GM18508 (cell line): Measurements from ENCODE around the gene MCM10.
"Not testable (repeated sequence)": the region's sequence is repeated elsewhere in the genome, so short reads cannot be mapped to it uniquely, and the experiment has no call there.

Source experiments
- ATAC-seq: cut with Tn5 transposase; IDR thresholded peaks from one replicate; pipeline ENCODE4 v1.9.1; 2021; ENCODE audit warnings: moderate number of reproducible peaks; ENCODE audit not compliant: insufficient read depth, unreplicated experiment

Gene MCM10

DNA sequence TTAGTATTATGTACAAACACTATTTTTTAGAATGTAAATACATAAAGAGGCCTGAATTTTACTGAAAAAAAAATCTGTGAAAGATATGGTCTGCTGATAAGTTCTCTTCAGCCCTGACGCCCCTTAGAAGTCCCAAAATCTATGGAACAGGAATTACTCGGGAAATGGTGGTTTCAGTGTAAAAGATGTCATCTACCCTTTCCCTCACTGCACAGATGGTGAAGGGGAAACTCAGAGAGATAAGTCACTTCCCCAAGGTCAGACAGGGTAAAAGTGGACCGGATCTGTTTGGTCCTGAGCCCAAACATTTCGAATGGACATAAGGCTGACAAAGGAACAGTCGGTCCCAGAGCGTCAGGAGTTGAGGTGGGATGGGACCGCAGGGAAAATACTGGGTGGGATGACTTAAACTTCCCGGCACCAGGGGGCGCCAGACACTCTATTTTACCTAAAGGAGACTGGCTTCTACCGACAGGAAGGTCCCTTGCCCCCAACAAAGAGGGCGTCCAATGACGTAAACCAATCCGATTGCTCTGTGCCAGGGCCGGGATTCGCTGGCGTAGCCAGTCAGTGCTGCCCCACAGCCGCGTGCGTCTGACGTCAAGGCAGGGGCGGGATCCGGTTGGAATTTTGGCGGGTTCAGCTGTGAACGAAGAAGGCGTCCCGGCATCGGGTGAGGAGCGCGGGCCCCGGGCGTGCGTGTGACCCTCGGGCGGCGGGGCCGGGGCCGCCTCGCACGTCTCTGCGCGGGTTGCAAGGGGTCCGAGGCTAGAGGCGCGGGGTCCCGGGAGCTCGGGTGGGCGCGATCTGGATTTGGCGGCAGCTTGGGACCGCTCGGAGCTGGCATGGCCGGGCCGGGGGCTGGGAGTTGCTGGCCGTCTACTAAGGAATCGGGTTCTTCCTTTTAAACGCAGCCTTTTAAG lies at the start of gene MCM10:
Gene MCM10, plus strand, starts transcription at position 625 of the 923 bp plus-strand sequence. CDS start 2,645 bp downstream, outside the sequence.
- peak; percentile 98 for ATAC-seq

GRCh38 chr10:13113544-13113943 lies 47.8 kb upstream of the MCM10 start:
- no peak for ATAC-seq

DNA sequence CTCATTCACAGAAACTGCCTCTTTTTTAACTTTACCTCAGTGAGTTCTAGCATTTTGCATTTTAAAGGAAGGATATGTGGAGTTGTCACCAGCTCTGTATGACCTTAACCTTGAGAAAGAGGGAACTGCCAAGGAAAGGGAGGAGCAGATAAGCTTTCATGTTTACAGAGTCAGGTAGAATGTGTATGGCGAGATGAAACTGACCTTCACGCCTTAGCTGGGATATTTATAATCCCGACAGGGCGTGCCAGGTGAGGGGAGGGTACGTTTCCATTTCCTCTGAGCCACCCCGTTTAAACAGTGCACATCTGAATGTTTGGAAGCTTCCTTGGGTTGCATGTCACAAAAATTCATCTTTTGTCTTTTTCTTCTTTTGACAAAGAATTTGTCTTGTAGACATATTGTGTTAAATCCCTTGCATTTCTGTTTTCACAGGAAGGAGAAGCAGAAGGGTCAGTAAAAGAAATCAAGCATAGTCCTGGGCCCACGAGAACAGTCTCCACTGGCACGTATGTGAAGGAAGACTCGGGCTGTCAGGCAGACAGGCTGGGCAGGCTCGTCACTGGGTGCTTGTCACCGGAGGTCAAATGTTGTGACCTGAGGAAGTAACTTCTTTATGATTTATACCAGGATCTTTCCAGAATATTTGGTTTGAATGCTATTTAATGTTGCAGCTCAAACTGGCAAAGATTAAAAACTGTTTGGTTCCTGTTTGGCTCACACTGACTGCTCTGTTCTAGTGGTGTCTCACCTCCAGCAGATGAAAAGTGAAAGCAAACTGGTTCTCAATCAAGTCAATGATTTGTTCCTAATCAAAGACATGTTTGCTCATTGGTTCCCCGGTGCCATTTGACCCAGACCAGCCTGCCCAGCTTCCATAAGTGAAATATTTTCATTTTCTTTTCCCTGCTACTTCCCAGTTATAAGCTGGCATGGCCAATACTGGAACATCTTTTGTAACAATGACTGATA lies 45.2 kb upstream of the MCM10 start:
- no peak for ATAC-seq

- ATAC-seq, result no peak
Measured at GRCh38 chr10:13117841-13118783, 43.2 kb upstream of the MCM10 start.

- no peak for ATAC-seq
Measured at GRCh38 chr10:13118784-13119410, 42.5 kb upstream of the MCM10 start.

DNA sequence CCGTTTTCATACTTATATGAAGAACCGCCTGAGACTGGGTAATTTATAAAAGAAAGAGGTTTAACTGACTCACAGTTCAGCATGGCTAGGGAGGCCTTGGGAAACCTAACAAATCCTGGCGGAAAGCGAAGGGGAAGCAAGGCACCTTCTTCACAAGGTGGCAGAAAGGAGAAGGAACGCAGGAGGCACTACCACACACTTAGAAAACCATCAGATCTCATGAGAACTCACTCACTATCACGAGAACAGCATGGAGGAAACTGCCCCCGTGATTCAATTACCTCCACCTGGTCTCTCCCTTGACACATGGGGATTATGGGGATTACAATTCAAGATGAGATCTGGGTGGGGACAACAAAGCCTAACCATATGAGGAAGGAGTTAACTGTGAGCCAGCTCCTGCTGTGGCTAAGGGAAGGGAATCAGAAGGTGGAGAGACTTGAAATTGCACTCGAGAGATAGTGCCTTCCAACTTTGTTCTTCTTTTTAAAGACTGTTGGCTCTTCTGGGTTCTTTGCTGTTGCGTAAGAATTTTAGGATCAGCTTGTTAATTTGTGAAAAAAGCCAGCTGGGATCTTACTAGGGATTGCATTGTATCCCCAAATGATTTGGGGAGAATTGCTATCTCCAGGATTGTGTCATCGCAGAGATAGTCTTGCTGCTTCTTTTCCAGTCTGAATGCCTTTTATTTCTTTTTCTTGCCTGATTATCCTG lies 40.4 kb upstream of the MCM10 start:
- no peak for ATAC-seq

DNA sequence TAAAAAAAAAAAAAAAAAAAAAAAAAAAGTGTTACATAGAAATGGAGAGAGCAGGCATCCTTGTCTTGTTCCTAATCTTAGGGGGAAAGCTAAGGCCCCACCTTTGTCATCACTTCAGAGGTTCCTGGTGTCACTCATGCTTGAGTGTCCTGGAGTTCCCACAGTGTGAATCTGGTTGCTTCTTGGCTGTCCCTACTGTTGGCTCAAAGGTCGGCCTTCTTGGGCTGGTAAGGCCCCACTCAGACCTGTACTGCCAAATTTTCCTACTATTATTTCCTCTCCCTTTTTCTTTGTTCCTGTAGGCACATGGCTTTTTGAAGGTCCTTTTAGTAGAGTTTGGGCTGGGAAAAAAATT lies 39.9 kb upstream of the MCM10 start:
- ATAC-seq, result no peak

GRCh38 chr10:13136651-13137050 lies 24.7 kb upstream of the MCM10 start:
- ATAC-seq, result no peak

DNA sequence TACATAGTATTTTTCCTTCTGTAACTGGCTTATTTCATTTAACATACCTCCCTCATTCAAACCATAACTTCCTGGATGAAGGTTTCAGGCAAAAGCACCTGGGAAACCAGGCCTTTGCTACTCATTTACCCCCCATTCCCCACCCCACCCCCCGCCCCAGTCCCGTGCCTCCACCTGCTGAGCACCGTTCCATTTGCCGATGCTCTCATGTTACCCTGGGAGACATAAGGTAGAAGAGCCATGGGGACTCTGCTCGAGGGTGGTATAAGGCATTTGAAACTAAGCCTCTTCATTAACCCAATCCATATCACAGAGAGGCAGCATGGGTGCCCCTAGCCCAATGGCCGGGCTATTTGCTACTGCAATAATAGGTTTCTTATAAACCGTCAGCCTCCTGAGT lies 22.2 kb upstream of the MCM10 start:
- no peak for ATAC-seq

DNA sequence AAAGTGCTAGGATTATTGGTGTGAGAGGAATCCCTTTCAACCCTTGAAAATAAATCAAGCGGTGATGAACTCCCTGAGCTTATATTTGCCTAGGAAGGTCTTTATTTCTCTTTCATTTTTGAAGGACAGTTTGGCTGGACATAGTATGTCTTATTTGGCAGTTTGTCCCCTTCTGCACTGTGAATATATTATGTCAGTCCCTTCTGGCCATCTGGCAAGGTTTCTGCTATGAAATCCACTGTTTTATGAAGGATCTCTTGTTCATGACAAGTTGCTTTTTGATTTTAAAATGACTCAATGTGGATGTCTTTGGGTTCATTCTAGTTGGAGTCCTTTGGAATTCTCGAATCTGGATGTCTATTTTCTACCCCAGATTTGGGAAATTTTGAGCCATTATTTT lies 21.7 kb upstream of the MCM10 start:
- no peak for ATAC-seq

DNA sequence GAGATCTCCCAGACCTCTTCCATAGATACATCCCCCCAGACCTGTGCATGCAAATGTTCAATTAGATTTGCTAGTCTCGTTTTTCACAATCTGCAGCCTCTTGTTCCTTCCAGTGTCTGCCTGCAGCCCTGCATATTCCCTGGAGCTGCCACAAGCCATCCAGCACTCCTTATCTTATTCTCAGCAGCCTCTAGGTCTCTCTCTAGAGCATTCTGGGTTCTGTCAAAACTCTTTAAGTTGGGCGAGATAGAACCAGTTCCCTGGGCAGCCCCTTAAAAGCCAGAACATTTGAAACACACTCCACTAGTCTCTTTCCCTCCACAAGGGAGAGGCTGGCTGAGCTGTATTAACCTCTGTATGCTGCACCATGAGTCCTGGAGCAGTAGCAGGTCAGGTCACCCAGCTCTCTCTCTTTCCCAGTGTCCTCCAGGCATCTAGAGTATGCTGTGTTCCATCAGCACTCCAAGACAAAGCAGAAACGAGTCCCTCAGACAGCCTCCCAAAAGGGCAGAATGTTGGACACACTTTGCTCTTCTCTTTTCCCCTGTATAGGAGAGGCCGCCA lies 20.6 kb upstream of the MCM10 start:
- ATAC-seq, result no peak

GRCh38 chr10:13143766-13144165 lies 17.6 kb upstream of the MCM10 start:
- ATAC-seq, result no peak

- ATAC-seq, result no peak
Measured at GRCh38 chr10:13144814-13145213, 16.5 kb upstream of the MCM10 start.

DNA sequence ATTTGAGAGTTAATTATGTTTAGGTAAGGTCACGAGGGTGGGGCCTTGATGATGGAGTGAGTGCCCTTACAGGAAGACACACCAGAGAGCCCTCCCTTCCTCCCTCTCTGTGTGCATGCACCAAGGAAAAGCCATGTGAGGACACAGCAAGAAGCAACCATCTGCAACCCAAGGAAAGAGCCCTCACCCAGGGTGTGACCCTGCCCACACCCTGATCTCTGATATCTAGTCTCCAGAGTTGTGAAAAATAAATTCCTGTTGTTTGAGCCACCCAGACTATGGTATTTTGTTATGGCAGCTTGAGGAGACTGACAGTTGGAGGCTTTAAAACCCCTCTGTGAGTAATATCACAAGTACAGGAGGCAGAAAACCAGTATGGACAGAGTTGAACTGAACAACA lies 15.0 kb upstream of the MCM10 start:
- no peak for ATAC-seq

GRCh38 chr10:13147161-13147560 lies 14.2 kb upstream of the MCM10 start:
- ATAC-seq, result no peak

GRCh38 chr10:13152296-13152695 lies 9.1 kb upstream of the MCM10 start:
- no peak for ATAC-seq

- not testable (repeated sequence) for ATAC-seq
Measured at GRCh38 chr10:13155860-13156259, 5.5 kb upstream of the MCM10 start.

GRCh38 chr10:13158401-13158800 lies 3.0 kb upstream of the MCM10 start:
- ATAC-seq, result no peak

DNA sequence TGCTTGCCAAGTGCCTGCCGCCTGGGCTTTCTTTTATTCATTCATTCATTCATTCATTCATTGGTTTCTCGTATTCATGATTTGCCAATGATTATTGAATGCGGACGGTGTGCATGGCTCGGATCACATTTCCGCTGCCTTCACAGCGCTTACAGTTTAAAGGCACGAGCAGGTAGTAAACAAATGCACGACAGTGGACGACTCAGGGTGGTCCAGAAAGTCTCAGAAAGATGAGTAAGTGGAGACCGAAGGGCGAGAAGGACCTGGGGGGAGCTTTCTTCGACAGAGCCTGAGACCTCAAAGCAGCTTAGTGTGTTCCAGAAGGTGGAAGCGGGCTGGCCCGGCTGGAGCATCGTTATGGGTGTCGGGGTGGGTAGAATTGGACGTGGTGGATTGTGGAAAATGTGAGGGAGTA lies 506 bp downstream of the MCM10 start:
- ATAC-seq, result no peak
